ENCODE results near the gene GRIN2C.

Gene GRIN2C

DNA sequence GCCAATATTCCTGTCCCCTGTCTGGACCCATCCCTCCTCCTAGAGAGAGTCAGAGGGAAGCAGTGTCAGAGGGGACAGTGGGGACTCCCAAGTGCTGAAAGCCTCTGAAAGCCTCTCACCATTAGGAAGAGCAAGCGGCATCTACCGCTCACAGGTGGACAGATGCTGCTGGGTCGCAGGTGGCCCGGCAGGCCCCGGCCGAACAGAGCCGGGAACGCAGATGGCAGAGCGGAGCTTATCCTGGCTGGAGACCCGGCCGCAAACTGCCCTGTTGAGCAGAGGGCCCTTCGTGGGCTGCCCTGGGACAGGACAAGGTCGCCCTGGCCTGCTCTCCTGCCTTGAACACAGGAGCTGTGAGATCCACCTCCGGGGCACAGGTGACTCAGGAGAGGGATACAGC, 60.6 kb downstream of the GRIN2C start:
- H3K9me3 ChIP-seq (ENCODE audit: control insufficient read depth, low read depth, low read length) = no peaks in the 10 kb centered on the region
- H3K9ac ChIP-seq (ENCODE audit: low read length) = no peak overlapping the region
- H3K4me3 ChIP-seq (ENCODE audit: low read length) = no peak overlapping the region
- no peaks in the 10 kb centered on the region for H3K27me3 ChIP-seq (ENCODE audit: control insufficient read depth, insufficient read depth, low read length)
- peaks cover 27% of the 10 kb centered on the region for H3K36me3 ChIP-seq (ENCODE audit: control insufficient read depth, low read depth, low read length)
- H3K4me1 ChIP-seq (ENCODE audit: control insufficient read depth, low read depth, low read length) = no peaks in the 10 kb centered on the region
- H3K27ac ChIP-seq (ENCODE audit: low read length) = no peak overlapping the region

DNA sequence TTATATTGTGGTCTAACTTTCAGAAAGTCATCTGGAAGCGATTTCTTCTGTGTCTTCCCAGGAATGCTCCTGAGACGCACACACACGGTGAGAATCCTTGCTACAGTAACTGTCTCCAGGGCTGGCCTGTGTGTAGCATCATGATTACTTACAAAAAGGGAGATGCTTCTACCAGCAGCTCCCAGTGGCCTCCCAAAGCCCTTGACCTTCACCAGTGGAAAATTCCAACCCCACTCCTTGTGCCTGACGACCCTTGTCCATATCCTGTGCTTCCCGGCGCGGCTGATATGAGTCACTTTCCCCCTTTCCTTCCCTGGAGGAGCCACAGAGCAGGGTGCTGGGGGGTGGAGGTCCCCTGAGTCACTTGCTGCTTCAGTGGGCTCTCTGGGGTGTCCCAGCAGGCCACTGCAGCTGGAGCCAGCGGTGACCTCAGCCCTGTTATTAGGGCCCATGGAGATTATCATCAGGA, 61.4 kb downstream of the GRIN2C start:
- H3K27me3 ChIP-seq (ENCODE audit: control insufficient read depth, insufficient read depth, low read length) = no peaks in the 10 kb centered on the region
- H3K4me1 ChIP-seq (ENCODE audit: control insufficient read depth, low read depth, low read length) = no peaks in the 10 kb centered on the region
- H3K9ac ChIP-seq (ENCODE audit: low read length) = no peak overlapping the region
- peaks cover 27% of the 10 kb centered on the region for H3K36me3 ChIP-seq (ENCODE audit: control insufficient read depth, low read depth, low read length)
- H3K4me3 ChIP-seq (ENCODE audit: low read length) = no peak overlapping the region
- H3K27ac ChIP-seq (ENCODE audit: low read length) = no peak overlapping the region
- no peaks in the 10 kb centered on the region for H3K9me3 ChIP-seq (ENCODE audit: control insufficient read depth, low read depth, low read length)

DNA sequence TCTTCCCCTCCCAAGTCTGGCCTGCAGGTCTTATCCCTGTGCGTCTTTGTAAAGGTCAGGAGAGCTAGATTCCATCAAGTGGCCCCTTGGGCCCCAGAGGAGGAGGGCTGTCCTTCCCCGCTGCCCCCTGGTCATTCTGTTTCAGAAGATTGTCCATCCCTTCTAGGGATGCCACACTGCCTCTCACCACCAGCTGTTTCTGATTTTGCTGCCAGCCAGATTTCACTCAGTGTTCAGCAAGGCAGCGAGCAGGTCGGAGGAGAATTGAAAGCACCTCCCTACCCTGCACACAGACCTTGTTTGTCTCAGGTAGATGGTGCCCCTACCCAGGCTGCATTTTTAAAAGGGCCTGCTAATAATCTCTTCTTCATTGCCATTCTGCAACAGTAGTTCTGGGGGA, 61.9 kb downstream of the GRIN2C start:
- Histone ChIP-seq H3K4me1 (ENCODE audit: control insufficient read depth, low read depth, low read length) (no peaks in the 10 kb centered on the region), H3K27me3 (ENCODE audit: control insufficient read depth, insufficient read depth, low read length) (no peaks in the 10 kb centered on the region), H3K36me3 (ENCODE audit: control insufficient read depth, low read depth, low read length) (peaks cover 28% of the 10 kb centered on the region), H3K27ac (ENCODE audit: low read length) (no peak overlapping the region), H3K9me3 (ENCODE audit: control insufficient read depth, low read depth, low read length) (no peaks in the 10 kb centered on the region), H3K9ac (ENCODE audit: low read length) (no peak overlapping the region), H3K4me3 (ENCODE audit: low read length) (no peak overlapping the region)

DNA sequence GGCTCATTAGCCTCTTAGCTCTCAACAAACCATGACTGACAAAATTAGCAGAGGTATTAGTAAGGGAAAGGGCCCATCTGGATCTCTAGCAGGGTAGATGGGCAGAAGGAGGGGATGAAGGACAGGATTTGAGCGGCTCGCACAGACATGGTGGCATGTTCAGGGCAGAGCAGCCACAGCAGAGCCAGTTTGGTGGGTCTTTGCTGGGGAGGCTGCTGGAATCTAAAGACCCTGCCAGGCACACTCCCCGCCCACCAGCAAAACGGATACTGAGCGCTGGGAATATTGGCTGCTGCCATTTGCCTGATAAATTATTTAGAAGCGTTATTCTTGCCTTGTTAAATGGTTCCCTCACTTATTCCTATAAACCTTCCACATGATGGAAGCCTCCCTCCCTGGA, 62.8 kb downstream of the GRIN2C start:
- H3K27me3 ChIP-seq (ENCODE audit: control insufficient read depth, insufficient read depth, low read length) = no peaks in the 10 kb centered on the region
- H3K9me3 ChIP-seq (ENCODE audit: control insufficient read depth, low read depth, low read length) = no peaks in the 10 kb centered on the region
- peaks cover 33% of the 10 kb centered on the region for H3K36me3 ChIP-seq (ENCODE audit: control insufficient read depth, low read depth, low read length)
- no peak overlapping the region for H3K9ac ChIP-seq (ENCODE audit: low read length)
- no peak overlapping the region for H3K4me3 ChIP-seq (ENCODE audit: low read length)
- H3K4me1 ChIP-seq (ENCODE audit: control insufficient read depth, low read depth, low read length) = no peaks in the 10 kb centered on the region
- no peak overlapping the region for H3K27ac ChIP-seq (ENCODE audit: low read length)

DNA sequence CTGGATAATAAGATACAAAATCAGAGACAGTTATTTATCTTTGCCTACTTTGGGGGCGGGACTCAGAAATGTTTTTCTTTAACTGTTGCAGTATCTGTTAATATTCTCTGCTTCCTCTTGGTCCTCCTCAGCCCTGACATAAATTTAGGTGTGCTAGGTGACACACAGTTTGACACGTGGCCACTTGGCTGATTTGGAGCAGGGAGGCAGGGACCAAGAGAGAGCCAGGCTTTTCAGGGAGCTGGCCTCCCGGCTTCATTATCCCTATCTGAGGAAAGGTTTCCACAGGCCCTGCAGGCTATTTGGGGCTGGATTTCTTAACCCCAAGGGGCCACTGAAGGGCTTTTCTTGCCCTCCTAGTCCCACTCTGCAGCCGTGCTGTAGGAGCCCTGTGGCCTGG, 63.5 kb downstream of the GRIN2C start:
- Histone ChIP-seq H3K36me3 (ENCODE audit: control insufficient read depth, low read depth, low read length) (peaks cover 33% of the 10 kb centered on the region), H3K9me3 (ENCODE audit: control insufficient read depth, low read depth, low read length) (no peaks in the 10 kb centered on the region), H3K4me3 (ENCODE audit: low read length) (no peak overlapping the region), H3K27ac (ENCODE audit: low read length) (no peak overlapping the region), H3K27me3 (ENCODE audit: control insufficient read depth, insufficient read depth, low read length) (no peaks in the 10 kb centered on the region), H3K9ac (ENCODE audit: low read length) (no peak overlapping the region), H3K4me1 (ENCODE audit: control insufficient read depth, low read depth, low read length) (no peaks in the 10 kb centered on the region)

DNA sequence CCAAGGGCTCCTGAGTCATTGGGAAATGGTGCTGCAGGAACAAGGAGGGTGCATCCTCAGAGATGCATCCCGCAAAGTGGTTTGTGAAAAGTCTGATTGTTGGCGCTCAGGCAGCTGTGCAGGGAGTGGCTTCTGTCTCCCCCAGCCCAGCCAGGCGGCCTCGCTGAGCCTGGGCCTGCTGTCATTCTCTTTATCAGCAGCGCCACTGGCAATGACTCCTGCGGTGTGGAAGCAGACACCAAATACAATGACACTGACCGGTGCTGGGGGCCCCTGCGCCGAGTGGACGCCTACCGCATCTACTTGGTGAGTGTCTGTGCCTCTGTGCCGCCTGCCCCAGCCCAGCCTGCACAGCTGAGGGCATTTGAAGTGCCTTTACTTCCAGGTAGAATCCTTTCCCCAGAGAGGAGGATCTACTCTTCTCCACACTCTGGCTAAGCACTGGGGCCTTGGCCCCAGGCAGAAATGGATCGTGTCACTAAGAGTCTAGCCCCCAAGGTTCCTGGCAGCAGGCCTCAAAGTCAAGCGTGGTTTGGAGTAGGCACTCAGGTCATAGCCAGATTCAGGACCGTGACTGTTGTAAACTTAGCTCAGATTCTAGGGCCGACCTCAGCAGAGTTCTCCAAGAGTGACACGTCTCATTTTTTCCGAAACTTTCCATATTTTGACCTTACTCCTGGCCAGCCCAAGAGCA, 64.2 kb downstream of the GRIN2C start:
- Histone ChIP-seq H3K4me1 (ENCODE audit: control insufficient read depth, low read depth, low read length) (no peaks in the 10 kb centered on the region), H3K27ac (ENCODE audit: low read length) (no peak overlapping the region), H3K9me3 (ENCODE audit: control insufficient read depth, low read depth, low read length) (no peaks in the 10 kb centered on the region), H3K9ac (ENCODE audit: low read length) (no peak overlapping the region), H3K36me3 (ENCODE audit: control insufficient read depth, low read depth, low read length) (peaks cover 32% of the 10 kb centered on the region), H3K4me3 (ENCODE audit: low read length) (no peak overlapping the region), H3K27me3 (ENCODE audit: control insufficient read depth, insufficient read depth, low read length) (no peaks in the 10 kb centered on the region)

DNA sequence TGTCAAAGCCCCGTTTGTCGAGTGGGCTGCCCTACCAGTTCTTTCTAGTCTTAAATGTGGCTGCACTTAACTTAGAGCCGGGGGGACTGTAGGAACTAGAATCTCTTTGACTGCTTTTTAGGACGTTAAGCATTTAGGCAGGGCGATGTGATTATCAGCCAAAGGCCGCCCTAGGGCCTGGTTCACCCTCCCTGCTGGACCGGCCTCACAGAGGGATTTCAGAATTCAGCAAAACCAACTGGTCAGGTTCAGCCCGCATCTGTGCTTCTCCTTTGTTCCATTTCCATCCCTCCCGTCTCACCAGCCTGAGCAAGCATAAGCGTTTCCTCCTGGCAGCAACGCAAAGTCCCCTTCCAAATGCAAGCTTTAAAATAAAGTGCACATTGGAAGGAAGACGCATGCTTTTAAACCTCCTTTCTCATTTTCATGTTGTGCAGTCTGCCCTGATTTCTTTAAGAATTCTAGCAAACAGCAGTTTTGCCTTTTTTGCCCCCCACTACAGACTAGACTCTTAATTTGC, 67.0 kb downstream of the GRIN2C start:
- Histone ChIP-seq H3K9me3 (ENCODE audit: control insufficient read depth, low read depth, low read length) (no peaks in the 10 kb centered on the region), H3K27me3 (ENCODE audit: control insufficient read depth, insufficient read depth, low read length) (no peaks in the 10 kb centered on the region), H3K9ac (ENCODE audit: low read length) (no peak overlapping the region), H3K4me1 (ENCODE audit: control insufficient read depth, low read depth, low read length) (no peaks in the 10 kb centered on the region), H3K4me3 (ENCODE audit: low read length) (no peak overlapping the region), H3K27ac (ENCODE audit: low read length) (no peak overlapping the region), H3K36me3 (ENCODE audit: control insufficient read depth, low read depth, low read length) (peaks cover 18% of the 10 kb centered on the region)
